ENCODE results near the gene AP1S3.

GRCh38 chr2:223723954-223724411, 113.4 kb downstream of the AP1S3 start:
- TF ChIP-seq CTCF (conservative IDR thresholded peaks at IDR 0.05; ENCODE audit: low read length) (no peak), EZH2phosphoT487 (IDR thresholded peaks at IDR 0.05; ENCODE audit: borderline replicate concordance) (no peak)

All from Loucy (cell line).